Stimulated activated CD8-positive, alpha-beta memory T cell treated with anti-CD3 and anti-CD28 coated beads, Interleukin-4, amount 100 ng/mL, for 48 hours (primary cell): ENCODE data around the gene CTSA.
"Not testable (repeated sequence)": the region's sequence is repeated elsewhere in the genome, so short reads cannot be mapped to it uniquely, and the experiment has no call there.

ENCODE experiments used
- DNase-seq: peaks from one replicate; pipeline ENCODE4 v3.0.0-alpha.2; 2020

Gene CTSA

DNA sequence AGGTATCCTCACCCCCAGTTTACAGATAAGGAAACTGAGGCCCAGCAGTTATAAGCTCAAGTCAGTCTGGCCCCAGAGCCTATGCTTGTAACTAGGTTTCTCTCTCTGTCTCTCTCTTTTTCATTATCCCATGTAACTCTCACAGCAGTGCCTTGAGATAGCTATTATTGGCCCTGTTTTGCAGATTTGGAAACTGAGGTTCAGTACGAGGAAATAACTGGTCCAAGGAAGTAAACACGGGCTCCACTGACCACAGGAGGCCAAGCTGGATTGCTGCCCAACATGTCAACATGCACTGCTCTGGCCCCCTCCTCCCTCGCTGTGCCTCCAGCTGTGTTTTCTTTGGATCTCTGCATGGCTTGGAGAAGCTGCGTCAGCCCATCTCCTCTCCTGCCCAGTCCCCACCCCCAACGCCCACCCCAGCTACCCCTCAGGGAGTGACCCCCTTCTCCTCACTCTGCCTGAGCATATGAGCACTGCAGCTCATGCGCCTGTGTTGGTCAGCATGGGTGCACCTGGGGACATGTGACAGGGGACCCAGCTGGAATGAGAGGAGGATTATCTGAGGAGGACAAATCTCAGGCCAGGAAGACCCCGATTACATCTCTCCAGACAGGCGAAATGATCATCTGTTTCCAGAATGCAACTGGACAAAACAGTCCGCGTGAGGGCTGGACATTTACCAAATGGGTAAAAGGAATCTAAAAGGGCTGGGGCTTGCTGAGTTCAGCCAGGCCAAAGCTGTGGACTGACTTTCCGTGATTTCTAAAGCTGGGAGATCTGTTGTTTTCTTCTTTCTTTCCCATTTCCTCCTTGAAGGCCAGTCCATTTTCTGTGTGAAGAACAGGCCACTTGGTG is 28.6 kb downstream of the CTSA start:
- DNase-seq = no peak

DNA sequence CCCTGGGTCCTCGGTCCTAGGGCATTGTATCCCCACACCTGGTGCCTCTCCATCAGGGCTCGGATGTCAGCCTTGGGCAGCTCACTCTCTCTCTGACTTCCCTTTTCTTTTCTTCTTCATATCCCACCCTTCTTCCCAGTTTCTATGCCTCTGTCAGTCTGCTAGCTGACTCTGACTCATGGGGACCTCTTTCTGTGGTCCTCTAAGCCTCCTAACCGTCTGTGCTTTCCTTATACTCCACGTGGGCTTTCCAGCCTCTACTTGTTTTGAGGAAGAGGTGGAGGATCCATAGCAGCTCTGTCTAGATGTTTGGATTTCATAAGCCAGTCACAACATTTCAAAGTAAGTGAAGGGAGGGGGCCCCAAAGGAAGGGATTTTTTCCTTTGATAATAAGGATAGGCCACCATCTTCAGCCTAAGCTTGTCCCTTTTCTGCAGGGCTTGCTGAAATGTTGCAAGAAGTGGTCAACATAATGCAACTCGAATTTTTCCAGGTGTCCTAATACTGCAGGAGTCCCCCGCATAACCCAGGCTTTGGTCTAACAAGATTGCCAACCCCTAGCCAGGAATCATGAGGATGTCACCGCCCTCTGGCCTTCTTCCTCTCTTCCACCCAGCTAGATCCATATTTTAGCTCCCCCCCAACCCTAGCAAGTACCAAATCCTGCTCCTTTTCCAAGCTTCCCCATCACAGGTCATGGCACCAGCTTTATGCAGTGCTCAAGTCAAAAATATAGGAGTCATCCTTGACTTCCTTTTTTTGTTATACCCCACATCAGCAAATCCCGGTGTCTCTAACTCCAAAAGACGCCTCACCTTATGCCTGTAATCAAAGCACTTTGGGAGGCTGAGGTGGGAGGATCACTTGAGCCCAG is 29.6 kb downstream of the CTSA start:
- DNase-seq = no peak

GRCh38 chr20:45921337-45922189 is 30.4 kb downstream of the CTSA start:
- DNase-seq = no peak

- no peak for DNase-seq
These were observed 33.5 kb downstream of the CTSA start for GRCh38 chr20:45924391-45925261.

- no peak for DNase-seq
These were observed 34.8 kb downstream of the CTSA start for GRCh38 chr20:45925821-45926506.

DNA sequence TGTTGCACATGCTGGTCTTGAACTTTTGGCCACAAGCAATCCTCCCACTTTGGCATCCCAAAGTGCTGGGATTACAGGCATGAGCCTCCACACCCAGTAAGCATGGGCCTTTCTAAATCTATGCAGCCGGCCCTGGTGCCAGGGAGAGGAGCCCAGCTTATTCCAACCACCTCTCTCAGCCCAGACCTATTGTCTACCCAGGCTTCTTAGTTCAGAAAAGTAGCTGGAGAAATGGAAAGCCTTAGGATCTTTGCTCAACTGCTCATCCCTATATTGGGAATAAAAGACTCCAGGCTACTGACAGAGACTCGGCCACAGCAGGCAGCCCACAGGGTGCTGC is 35.6 kb downstream of the CTSA start:
- no peak for DNase-seq

- DNase-seq = no peak
These were observed 36.1 kb downstream of the CTSA start for GRCh38 chr20:45927071-45927878.

GRCh38 chr20:45931680-45932079 is 40.5 kb downstream of the CTSA start:
- DNase-seq = not testable (repeated sequence)

- DNase-seq = peak; percentile 73
These were observed 42.3 kb downstream of the CTSA start for GRCh38 chr20:45933266-45934045.

DNA sequence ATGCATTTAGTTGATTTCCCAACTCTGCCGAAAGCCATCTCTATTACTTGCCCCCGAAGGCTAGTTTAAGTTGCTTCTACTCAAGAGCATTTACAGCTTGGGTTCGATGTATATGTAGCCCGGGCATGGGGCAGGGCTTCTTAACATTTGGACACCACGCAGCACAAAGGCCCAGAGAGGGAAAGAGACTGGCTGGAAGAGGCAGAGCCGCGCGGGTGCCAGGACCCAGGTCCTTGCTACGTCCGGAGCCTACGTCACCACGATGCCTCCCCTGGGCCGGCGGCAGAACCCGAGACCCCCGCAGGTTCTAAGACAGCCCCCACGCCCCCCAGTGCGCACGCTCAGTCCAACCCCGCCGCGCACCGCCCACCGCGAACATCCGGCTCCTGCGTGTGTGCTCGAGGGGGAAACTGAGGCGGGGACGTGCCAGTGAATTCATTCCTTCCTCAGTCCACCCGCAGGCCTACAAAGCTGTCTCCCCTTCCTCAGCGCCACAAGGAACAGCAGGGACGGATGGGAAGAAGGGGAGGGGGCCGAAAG is 43.0 kb downstream of the CTSA start:
- no peak for DNase-seq

DNA sequence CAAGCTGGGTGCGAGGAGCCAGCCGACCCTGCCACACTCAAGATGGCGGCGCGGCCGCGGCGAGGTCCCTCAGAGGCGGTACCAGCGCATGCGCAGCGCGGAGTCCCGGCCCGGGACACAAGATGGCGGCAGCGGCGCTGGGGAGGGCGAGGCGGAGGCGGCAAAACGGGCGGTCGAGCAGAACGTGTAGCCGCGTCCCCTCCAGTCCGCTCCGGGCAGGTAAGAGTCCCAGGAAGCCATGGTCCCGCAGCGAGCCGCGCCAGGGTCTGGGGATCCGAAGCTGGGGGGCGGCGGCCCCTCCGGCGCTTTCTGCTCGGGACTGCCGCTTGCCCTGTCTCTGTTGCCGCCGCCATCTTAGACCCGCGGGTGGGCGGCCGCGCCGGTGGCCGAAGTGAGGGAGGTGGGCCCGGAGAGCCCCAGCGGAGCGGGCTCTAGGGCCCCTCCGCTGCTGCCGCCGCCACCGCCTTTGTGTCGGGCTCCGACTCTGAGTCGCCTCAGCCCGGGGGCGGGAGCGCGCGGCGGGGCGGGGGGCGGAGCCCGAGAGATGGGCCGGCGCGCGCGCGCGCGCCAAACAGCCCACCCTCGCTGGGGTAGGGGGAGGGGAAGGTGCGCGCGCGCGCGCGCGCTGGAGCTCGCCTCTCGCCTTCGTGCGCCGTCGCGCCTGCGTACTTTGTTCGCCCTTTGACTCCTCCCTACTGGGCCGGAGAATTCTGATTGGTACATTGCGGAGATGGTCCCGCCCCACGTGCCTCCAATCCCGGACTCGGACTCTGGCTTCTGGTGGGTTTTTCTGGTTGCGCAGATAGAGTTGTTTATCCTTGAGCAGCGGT is 43.7 kb downstream of the CTSA start, which contains the start of gene PCIF1:
Gene PCIF1, plus strand, starts transcription at position 98 of the 830 bp plus-strand sequence. CDS start 4,317 bp downstream, outside the sequence.
- DNase-seq = peak; percentile 99

DNA sequence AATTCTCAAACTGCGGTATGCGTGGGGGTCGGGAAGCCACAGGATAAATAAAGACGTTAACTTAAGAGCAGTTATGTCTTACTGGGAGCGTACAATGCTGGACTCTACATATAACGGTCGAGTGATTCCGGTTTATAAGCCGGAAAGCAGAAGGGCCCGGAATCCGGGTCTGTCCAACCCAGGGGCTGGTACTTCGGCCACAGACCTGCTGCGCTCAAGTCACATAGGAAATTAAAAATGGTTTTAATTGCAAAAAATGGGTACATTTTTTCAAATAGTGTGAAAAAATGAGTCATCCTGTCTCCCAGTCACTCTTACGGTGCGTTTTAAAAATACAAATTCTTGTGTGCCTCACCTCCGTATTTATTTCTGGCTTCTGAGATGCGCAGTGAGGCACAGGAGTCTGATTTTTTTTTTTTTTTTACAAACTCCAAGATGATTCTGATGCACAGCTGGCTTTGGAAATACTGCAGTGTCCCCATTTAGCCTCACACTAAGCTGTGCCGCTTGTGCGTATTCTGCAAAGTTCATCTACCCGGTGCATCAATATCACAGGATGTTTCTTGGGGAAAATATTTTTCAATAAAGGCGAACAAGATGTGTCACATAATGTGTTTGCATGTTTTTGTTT is 44.4 kb downstream of the CTSA start:
- DNase-seq = no peak

DNA sequence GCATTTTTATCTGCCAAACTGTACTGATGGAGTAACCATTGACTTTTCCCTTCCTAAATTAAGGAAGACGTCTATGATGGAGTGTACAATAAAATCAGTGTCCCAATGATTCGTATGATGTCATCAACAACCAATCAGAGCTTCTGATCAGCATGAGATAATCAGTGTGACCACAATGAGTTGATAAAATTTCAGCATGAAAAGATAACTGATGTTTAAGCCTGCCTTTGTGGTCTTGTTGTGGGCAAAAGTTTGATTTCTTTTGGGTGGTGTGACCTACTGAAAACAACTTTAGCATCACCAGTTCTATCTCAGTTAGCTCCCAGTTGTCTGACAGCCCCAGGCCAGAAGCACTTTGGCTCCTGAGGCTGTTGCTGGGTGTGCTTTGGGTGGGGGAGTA is 46.6 kb downstream of the CTSA start:
- no peak for DNase-seq

DNA sequence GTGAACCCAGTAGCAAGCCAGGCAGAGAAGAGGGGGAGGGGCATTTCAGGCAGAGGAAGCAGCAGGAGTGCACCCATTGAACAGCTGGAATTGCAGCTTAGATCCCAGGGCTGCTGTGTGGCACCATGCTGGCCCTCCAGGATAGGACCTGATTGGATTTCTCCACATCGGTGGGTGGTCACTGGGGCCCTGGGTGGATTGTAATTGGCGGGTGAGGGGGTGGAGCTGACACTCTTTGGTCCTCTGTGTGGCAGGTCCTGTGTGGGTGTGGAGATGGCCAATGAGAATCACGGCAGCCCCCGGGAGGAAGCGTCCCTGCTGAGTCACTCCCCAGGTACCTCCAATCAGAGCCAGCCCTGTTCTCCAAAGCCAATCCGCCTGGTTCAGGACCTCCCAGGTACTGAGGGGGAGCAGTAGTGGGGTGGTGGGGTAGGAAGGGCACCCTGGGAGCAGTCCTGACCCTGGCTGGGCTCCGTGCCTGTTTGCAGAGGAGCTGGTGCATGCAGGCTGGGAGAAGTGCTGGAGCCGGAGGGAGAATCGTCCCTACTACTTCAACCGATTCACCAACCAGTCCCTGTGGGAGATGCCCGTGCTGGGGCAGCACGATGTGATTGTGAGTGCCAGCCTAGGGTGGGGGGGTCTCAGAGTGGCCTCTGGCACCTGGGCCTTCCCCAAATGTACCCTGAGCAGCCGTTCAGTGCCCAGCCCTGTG is 47.7 kb downstream of the CTSA start:
- DNase-seq = no peak

DNA sequence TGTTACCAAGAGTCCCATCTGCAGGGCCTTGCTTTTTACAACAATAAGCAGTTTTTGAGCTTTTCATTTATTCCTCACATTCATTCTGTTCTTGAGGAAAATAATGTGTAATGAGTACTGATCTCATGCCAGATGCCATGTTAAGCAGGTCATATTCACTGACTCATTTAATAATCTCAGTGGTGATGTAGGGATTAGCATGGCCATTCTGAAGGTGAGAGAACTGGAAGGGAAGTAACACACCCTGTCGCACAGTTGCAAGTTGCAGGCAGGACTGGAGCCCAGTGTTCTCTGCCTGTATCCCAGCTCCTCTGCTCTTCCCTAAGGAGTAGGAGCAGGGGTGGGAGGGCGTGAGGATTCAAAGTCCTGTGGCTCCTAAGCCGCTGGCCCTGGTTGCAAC is 48.9 kb downstream of the CTSA start:
- no peak for DNase-seq

GRCh38 chr20:45940469-45940868 is 49.3 kb downstream of the CTSA start:
- DNase-seq = no peak

DNA sequence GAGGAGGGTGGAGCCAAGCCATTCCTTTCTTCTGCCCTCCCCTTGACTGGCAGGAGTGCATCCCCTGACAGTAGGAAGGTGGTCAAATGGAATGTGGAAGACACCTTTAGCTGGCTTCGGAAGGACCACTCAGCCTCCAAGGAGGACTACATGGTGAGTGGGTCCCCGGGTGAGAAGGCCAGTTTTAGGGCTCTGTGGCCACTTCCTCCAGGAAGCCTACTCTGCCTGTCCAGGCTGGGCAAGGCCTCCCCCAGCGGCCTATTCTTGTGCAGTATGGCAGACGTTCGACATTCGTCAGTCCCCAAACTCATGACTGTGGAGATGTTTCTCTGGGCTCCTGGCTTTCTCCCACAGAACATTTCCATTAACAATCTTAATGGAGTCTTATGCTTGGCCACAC is 52.5 kb downstream of the CTSA start:
- no peak for DNase-seq
